GM10266 (cell line): ENCODE results near the gene PLEKHH2.

ENCODE experiments used
- DNase-seq: peaks from one replicate; pipeline ENCODE4 v3.0.0; 2012; ENCODE audit errors: extremely low spot score
- CTCF ChIP-seq: IDR thresholded peaks from 2 replicates; pipeline ENCODE4 v1.5.1; 2012; ENCODE audit warnings: mild to moderate bottlenecking, low read depth; ENCODE audit not compliant: control insufficient read depth, insufficient read depth; ENCODE audit errors: missing control alignments

PLEKHH2 gene

DNA sequence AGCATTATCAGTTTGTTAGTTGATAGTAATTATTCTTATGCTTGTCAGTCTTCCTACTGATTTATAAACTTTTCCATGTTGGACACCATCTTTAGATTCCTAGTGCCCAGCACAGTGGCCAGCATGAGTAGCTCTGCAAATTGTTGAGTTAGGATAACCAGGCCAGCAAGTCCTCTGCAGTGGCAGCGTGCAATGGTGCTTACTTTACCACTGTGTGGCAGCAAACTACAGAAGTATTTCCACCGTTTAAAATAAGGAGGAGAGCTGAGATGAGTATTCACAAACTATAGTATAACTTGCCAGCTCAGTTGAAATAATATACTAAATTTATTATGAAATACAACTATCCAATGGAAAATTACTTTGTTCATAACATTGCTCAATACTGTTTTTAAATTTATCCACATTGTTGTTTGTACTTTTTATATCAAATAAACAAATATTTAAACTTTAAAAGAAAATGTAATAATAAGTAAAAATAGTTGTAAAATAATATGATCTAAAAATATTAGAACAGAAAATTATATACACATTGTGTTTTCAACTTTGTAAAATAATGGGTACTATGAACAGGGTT lies 31.9 kb upstream of the PLEKHH2 start:
- DNase-seq: peak; percentile 24
- peak; percentile 66 for TF ChIP-seq CTCF

DNA sequence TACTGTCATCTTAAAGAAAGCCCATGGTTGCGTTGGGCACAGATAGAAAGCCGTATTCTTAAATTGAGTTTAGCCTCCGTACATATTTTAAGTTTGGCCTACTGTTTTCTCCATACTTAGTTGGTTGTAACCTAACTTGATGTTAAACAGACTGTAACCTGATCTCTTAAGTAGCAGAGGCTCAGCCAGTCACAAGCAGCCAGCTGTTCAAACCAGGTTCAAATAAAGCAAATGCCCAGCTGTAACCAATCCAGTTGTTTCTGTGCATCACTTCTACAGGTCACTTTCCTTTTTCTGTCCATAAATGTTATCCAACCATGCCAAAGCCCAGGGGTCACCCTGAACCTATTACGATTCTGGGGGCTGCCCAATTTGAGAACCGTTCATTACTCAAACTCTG lies 31.2 kb upstream of the PLEKHH2 start:
- no peak for TF ChIP-seq CTCF
- DNase-seq: no peak

DNA sequence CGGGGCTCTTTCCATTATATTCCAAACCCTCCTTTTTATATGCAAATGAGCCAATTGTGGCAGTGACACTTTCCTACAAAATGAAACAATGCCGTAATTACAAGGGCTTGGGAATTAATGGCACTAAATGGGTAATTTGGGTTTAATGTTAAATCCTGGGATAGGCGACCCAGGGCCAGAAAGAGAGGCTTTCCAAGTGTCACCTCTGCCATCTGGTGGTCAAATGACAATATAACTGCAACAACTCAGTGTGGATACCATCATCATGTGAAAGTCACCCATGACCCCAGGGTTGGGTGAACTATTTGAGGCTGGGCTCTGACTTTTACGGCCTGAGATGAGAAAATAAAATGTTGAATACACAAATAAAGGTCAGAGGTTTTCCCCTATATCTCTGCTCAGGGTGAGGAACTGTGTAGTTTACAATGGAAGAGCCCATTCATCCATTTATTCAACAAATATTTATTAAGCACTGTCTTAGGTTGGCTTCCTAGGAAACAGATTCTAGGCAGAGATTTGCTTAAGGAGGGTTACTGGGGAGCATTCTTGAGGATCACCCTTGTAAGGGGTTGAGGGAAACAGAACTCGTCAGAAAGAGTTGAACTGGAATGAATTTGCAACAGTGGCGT lies 27.7 kb upstream of the PLEKHH2 start:
- peak; percentile 63 for TF ChIP-seq CTCF
- peak; percentile 36 for DNase-seq

- DNase-seq: no peak
- no peak for TF ChIP-seq CTCF
Measured at GRCh38 chr2:43610361-43610760, 26.7 kb upstream of the PLEKHH2 start.

DNA sequence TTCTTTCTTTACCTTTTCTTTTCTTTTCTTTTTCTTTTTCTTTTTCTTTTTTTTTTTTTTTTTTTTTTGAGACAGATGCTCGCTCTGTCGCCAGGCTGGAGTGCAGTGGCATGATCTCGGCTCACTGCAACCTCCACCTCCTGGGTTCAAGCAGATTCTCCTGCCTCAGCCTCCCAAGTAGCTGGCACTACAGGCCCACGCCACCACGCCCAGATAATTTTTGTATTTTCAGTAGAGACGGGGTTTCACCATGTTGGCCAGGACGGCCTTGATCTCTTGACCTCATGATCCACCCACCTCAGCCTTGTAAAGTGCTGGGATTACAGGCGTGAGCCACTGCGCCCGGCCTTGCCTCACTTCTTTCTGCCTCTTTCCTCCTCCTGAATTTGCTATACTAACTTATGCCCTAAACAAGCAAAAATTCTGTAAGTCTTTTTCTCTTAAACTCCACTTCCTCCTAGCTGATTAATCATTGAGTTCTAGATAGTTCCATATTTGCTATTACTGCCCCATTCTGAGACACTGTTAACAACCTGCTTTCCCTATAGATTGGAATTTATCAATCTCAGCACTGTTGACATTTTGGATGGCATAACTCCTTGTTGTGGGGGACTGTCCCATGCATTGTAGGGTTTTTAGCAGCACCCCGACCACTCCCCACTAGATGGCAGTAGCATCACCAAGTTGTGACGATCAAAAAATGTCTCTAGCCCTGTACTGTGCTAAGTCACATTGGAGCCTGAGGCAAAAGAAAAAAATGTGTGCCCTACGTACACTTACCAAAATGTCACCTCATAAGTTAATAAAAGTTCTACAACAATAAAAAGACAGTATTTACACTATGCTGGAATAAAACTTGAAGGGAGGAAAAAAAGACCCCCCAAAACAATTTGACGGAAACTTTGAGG lies 24.8 kb upstream of the PLEKHH2 start:
- peak; percentile 86 for TF ChIP-seq CTCF
- peak; percentile 52 for DNase-seq

DNA sequence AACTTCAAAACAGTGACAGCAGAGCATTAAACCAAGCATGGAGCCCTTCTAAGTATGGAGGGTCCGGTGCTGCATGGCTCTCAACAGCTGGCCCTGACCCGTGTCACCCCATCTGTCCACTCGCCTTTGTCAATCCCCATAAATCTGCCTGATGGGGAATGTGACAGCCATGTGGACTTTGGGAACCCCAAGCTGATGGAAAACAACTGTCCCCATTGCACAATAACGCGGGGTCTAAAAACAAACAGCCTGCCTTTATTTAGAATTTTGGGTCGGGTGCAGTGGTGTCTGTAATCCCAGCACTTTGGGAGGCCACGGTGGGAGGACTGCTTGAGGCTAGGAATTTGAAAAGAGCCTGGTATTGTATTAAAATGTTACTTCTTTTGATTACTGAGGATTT lies 24.1 kb upstream of the PLEKHH2 start:
- TF ChIP-seq CTCF: no peak

GRCh38 chr2:43616967-43617680 lies 19.9 kb upstream of the PLEKHH2 start:
- no peak for DNase-seq
- TF ChIP-seq CTCF: no peak

More for the DNA sequence above, 24.1 kb upstream of the PLEKHH2 start:
- no peak for DNase-seq
